Measurements from ENCODE around the gene UBXN10.

The UBXN10 gene

GRCh38 chr1:20183035-20183434 lies 2.9 kb upstream of the UBXN10 start:
- no peak for DNase-seq (ENCODE audit: low spot score)

- peak; percentile 46 for DNase-seq (ENCODE audit: low spot score)
These were observed 2.2 kb upstream of the UBXN10 start for GRCh38 chr1:20183616-20184271.

- no peak for DNase-seq (ENCODE audit: low spot score)
These were observed 1.4 kb upstream of the UBXN10 start for GRCh38 chr1:20184481-20184900.

GRCh38 chr1:20184997-20185833 lies 681 bp upstream of the UBXN10 start:
- DNase-seq (ENCODE audit: low spot score): peak; percentile 38

GRCh38 chr1:20187103-20187812 lies 1.4 kb downstream of the UBXN10 start:
- peak; percentile 61 for DNase-seq (ENCODE audit: low spot score)

- peak; percentile 36 for DNase-seq (ENCODE audit: low spot score)
These were observed 2.0 kb downstream of the UBXN10 start for GRCh38 chr1:20187813-20188454.

GRCh38 chr1:20188455-20188817 lies 2.5 kb downstream of the UBXN10 start:
- no peak for DNase-seq (ENCODE audit: low spot score)

GRCh38 chr1:20189664-20190063 lies 3.8 kb downstream of the UBXN10 start:
- DNase-seq (ENCODE audit: low spot score): no peak

- DNase-seq (ENCODE audit: low spot score): no peak
These were observed 4.6 kb downstream of the UBXN10 start for GRCh38 chr1:20190256-20191160.

GRCh38 chr1:20191266-20191825 lies 5.5 kb downstream of the UBXN10 start:
- DNase-seq (ENCODE audit: low spot score): no peak

GRCh38 chr1:20192364-20192763 lies 6.5 kb downstream of the UBXN10 start:
- DNase-seq (ENCODE audit: low spot score): no peak

GRCh38 chr1:20192871-20193411 lies 7.0 kb downstream of the UBXN10 start:
- no peak for DNase-seq (ENCODE audit: low spot score)

GRCh38 chr1:20194224-20194623 lies 8.3 kb downstream of the UBXN10 start:
- DNase-seq (ENCODE audit: low spot score): no peak

- peak; percentile 71 for DNase-seq (ENCODE audit: low spot score)
These were observed 9.0 kb downstream of the UBXN10 start for GRCh38 chr1:20194757-20195461.

- no peak for DNase-seq (ENCODE audit: low spot score)
These were observed 9.5 kb downstream of the UBXN10 start for GRCh38 chr1:20195462-20195780.

- peak; percentile 55 for DNase-seq (ENCODE audit: low spot score)
These were observed 11.5 kb downstream of the UBXN10 start for GRCh38 chr1:20197329-20197791.

GRCh38 chr1:20198296-20198695 lies 12.4 kb downstream of the UBXN10 start:
- no peak for DNase-seq (ENCODE audit: low spot score)

GRCh38 chr1:20198918-20199317 lies 13.0 kb downstream of the UBXN10 start:
- DNase-seq (ENCODE audit: low spot score): no peak

GRCh38 chr1:20199403-20199802 lies 13.5 kb downstream of the UBXN10 start:
- DNase-seq (ENCODE audit: low spot score): no peak

GRCh38 chr1:20199840-20200239 lies 13.9 kb downstream of the UBXN10 start:
- no peak for DNase-seq (ENCODE audit: low spot score)
